Umbilical cord (tissue), 2 donors: ENCODE results near the gene NFKB2. TPM values are rescaled to one million over a fixed set of nuclear protein-coding genes. Genes with fewer than 3 reads are reported as not detected.

Experiments used
- DNase-seq: peaks from one replicate; pipeline ENCODE4 v3.0.0-alpha.2; 2015; ENCODE audit warnings: low spot score
- total RNA-seq: library from RNA; depleted of rRNA; stranded (reverse); fragments of >200 nt; gene quantifications from one replicate; pipeline ENCODE4 v1.2.3, GENCODE V29; 2014; ENCODE audit warnings: low replicate concordance; ENCODE audit not compliant: insufficient read depth

NFKB2 gene
- total RNA-seq, 1 donor from 2014 or later: 13.5 TPM

GRCh38 chr10:102394801-102395399 is 605 bp upstream of the NFKB2 start:
- DNase-seq: no peak

- no peak for DNase-seq
These were observed 779 bp downstream of the NFKB2 start for GRCh38 chr10:102396317-102396650.

DNA sequence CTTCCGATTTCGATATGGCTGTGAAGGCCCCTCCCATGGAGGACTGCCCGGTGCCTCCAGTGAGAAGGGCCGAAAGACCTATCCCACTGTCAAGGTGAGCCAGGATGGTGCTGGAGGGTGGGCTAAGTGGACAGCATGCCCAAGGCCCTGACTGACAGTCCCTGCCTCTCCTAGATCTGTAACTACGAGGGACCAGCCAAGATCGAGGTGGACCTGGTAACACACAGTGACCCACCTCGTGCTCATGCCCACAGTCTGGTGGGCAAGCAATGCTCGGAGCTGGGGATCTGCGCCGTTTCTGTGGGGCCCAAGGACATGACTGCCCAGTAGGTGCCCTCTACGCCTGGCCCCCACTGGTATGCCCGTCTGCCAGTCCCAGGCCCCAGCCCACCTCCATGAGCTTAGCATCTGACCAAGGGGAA is 1.2 kb downstream of the NFKB2 start:
- DNase-seq: no peak

GRCh38 chr10:102397222-102398171 is 2.0 kb downstream of the NFKB2 start:
- no peak for DNase-seq

- no peak for DNase-seq
These were observed 2.9 kb downstream of the NFKB2 start for GRCh38 chr10:102398172-102399020.

- peak; percentile 91 for DNase-seq
These were observed 3.9 kb downstream of the NFKB2 start for GRCh38 chr10:102399217-102400021.

GRCh38 chr10:102400076-102400475 is 4.6 kb downstream of the NFKB2 start:
- DNase-seq: no peak

DNA sequence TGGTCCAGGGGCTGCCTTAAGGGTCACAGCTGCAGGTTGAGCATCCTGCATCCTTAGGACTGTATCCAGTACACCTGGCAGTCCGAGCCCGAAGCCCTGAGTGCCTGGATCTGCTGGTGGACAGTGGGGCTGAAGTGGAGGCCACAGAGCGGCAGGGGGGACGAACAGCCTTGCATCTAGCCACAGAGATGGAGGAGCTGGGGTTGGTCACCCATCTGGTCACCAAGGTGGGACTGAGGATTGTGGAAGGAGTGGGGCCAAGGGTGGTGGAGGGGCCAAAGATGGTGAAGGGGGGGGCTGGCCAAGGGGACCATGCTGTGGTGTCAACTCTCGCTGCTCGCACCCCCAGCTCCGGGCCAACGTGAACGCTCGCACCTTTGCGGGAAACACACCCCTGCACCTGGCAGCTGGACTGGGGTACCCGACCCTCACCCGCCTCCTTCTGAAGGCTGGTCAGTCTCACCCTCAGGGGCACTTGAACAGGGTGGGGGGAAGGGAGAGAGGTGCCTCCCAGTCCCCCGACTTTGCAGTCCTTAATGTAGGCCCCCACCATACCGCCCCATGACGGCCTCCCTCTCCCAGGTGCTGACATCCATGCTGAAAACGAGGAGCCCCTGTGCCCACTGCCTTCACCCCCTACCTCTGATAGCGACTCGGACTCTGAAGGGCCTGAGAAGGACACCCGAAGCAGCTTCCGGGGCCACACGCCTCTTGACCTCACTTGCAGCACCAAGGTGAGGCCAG is 5.3 kb downstream of the NFKB2 start:
- DNase-seq: no peak

DNA sequence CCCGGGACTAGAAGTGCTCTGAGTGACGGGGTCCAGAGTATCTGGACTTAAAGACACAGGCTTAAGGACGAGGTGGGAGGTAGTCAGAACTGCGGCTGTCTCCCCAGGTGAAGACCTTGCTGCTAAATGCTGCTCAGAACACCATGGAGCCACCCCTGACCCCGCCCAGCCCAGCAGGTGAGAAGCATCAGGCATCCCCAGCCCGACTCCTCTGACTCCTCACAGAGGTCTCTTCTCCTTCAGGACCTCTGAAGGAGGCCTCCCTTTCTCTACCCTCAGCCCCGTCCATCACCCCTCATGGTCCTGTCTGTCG is 5.8 kb downstream of the NFKB2 start:
- DNase-seq: no peak

GRCh38 chr10:102401735-102402511 is 6.4 kb downstream of the NFKB2 start:
- DNase-seq: peak; percentile 61

- no peak for DNase-seq
These were observed 7.0 kb downstream of the NFKB2 start for GRCh38 chr10:102402512-102402896.

DNA sequence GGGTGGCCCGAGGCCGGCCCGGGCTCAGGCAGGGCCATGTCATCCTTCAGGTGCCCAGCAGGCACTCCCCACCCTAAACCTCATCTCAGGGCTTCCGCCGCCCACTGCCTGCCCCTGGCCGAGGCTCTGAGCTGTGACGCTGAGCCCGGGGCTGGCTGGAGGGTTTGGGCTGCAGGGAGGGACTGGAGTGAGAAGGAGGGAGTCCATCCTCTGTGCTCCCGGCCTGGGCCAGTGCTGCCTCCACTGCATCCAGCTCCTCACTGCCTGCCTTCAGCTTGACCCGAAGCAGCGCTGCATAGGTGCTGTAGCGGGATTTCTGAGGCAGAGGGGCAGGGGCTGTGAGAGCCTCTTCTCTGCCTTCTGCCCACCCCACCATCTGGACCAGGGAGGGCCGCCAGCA is 7.6 kb downstream of the NFKB2 start:
- DNase-seq: no peak

GRCh38 chr10:102404361-102405107 is 9.0 kb downstream of the NFKB2 start:
- no peak for DNase-seq

DNA sequence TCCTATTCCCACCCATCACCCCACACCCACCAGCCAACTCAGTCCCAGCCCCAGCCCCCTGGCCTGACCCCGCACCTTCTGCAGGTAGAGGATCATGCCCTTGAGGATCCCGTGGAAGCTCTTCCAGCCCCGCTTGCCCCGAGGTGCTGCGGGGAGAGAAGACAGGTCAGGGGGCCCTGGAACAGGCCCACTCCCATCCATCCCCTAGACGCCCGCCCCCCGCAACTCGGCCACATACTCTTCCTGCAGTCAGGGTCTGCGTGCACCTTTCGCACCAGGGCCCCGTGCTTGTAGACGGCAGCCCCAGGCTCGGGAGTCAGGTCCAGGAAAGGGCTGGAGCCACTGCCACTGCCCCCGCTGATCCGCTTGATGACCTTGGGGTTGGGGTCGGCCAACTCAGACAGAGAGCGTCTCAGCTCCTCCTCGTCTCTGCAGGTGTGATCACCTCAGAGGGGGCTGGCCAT is 9.6 kb downstream of the NFKB2 start:
- no peak for DNase-seq

- DNase-seq: no peak
These were observed 10.1 kb downstream of the NFKB2 start for GRCh38 chr10:102405632-102406031.

- no peak for DNase-seq
These were observed 11.3 kb downstream of the NFKB2 start for GRCh38 chr10:102406815-102407214.

DNA sequence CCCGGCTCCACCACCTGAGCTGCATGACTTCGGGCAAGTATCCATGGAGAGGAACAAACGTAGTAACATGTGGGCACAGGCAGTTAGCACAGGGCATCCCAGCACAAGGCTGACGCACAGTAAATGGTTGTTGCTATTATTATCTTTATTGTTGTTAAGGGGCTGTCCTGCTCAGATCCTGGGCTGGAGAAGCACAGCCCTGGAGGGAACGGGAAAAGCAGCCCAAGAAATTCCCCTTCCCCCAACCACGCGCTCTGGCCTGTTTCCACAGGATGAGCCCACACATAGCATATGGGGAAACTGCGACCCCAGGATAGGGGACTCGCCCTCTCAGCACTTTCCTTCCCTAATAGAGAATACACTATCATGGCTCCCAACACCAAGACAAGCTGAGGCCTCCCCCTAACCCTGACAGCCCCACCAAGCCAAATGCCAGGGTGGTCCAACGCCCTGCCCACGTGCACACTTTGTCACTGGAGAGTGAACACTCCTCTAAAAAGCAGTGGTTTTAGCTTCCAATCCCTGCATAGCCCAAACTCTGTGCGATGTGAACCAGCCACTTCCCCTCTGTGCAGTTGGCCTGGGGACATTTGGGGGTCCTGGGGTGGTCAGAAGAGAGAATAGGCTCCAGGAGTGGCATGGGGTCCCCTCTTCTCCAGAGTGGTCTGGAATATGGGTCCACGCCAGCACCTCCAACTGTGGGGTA is 12.1 kb downstream of the NFKB2 start:
- no peak for DNase-seq

GRCh38 chr10:102408131-102408727 is 12.7 kb downstream of the NFKB2 start:
- DNase-seq: no peak
